ENCODE results near the gene SCNN1A.

Gene SCNN1A

GRCh38 chr12:6380141-6381121 is 5.1 kb upstream of the SCNN1A start:
- no peak overlapping the region for H3K4me3 ChIP-seq (ENCODE audit: control insufficient read depth, low read depth, low read length)
- no peak for DNase-seq (ENCODE audit: low read depth)
- TF ChIP-seq, protein P1, sequence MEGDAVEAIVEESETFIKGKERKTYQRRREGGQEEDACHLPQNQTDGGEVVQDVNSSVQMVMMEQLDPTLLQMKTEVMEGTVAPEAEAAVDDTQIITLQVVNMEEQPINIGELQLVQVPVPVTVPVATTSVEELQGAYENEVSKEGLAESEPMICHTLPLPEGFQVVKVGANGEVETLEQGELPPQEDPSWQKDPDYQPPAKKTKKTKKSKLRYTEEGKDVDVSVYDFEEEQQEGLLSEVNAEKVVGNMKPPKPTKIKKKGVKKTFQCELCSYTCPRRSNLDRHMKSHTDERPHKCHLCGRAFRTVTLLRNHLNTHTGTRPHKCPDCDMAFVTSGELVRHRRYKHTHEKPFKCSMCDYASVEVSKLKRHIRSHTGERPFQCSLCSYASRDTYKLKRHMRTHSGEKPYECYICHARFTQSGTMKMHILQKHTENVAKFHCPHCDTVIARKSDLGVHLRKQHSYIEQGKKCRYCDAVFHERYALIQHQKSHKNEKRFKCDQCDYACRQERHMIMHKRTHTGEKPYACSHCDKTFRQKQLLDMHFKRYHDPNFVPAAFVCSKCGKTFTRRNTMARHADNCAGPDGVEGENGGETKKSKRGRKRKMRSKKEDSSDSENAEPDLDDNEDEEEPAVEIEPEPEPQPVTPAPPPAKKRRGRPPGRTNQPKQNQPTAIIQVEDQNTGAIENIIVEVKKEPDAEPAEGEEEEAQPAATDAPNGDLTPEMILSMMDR (IDR thresholded peaks at IDR 0.05; ENCODE audit: control insufficient read depth, insufficient read depth, low read depth, low read length, missing control alignments) = no peak

GRCh38 chr12:6378709-6379472 is 3.5 kb upstream of the SCNN1A start:
- TF ChIP-seq, protein P1 (IDR thresholded peaks at IDR 0.05; ENCODE audit: control insufficient read depth, insufficient read depth, low read depth, low read length, missing control alignments) = no peak
- H3K4me3 ChIP-seq (ENCODE audit: control insufficient read depth, low read depth, low read length) = no peak overlapping the region
- DNase-seq (ENCODE audit: low read depth) = no peak

GRCh38 chr12:6377667-6377994 is 2.3 kb upstream of the SCNN1A start:
- TF ChIP-seq, protein P1 (IDR thresholded peaks at IDR 0.05; ENCODE audit: control insufficient read depth, insufficient read depth, low read depth, low read length, missing control alignments) = no peak

DNA sequence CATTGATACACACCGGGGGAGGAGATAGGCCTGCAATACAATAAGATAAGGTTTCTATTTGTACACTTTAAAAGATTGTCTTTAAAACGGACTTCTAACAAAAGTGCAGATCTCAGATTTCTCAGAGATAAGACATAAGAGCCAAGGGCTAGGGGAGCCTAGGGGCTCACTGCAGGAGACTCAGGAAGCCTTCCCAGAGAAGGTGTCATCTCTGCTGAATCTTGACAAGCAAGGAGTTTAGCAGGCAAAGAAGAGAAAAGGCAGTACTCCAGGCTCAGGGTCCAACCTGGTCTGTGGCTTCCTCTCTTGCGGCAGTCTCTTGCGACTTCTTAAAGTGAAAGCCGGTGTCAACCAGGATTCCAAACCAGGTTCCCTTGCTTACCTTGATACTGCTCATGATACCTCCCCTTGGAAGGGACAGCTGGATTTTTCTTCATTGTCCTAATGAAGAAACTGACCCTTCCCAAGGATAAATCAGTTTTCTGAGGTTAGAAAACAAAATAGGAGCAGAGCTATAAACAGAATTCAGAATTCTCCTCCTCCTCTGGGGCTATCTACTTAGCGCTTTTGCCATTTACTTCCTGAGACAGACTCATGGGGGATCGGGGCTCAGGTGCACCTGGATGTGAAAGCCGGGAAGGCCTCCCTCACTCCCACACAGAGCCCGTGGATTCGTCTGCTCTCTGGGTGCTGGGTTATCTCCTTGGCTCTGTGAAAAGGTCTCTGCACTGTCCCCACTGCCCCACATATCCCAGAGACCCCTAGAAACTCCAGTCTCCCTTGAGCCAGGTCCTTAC is 1.7 kb upstream of the SCNN1A start:
- DNase-seq (ENCODE audit: low read depth) = no peak
- no peak overlapping the region for H3K4me3 ChIP-seq (ENCODE audit: control insufficient read depth, low read depth, low read length)
- TF ChIP-seq, protein P1 (IDR thresholded peaks at IDR 0.05; ENCODE audit: control insufficient read depth, insufficient read depth, low read depth, low read length, missing control alignments) = no peak

More at GRCh38 chr12:6377667-6377994, 2.3 kb upstream of the SCNN1A start:
- no peak for DNase-seq (ENCODE audit: low read depth)
- no peak overlapping the region for H3K4me3 ChIP-seq (ENCODE audit: control insufficient read depth, low read depth, low read length)

GRCh38 chr12:6376079-6376869 is 911 bp upstream of the SCNN1A start:
- no peak overlapping the region for H3K4me3 ChIP-seq (ENCODE audit: control insufficient read depth, low read depth, low read length)
- TF ChIP-seq, protein P1 (IDR thresholded peaks at IDR 0.05; ENCODE audit: control insufficient read depth, insufficient read depth, low read depth, low read length, missing control alignments) = peak; percentile 63
- DNase-seq (ENCODE audit: low read depth) = no peak

All from AG09309 (cell line).